ENCODE data around the gene LAMTOR5. TPM values are rescaled to one million over a fixed set of nuclear protein-coding genes. Genes with fewer than 3 reads are reported as not detected.
"Not testable (repeated sequence)": the region's sequence is repeated elsewhere in the genome, so short reads cannot be mapped to it uniquely, and the experiment has no call there.

The LAMTOR5 gene
- 100 to 1,000 TPM in 1 of 2 donors, 10 to 100 TPM in 1; 89.2 to 101 TPM for total RNA-seq

DNA sequence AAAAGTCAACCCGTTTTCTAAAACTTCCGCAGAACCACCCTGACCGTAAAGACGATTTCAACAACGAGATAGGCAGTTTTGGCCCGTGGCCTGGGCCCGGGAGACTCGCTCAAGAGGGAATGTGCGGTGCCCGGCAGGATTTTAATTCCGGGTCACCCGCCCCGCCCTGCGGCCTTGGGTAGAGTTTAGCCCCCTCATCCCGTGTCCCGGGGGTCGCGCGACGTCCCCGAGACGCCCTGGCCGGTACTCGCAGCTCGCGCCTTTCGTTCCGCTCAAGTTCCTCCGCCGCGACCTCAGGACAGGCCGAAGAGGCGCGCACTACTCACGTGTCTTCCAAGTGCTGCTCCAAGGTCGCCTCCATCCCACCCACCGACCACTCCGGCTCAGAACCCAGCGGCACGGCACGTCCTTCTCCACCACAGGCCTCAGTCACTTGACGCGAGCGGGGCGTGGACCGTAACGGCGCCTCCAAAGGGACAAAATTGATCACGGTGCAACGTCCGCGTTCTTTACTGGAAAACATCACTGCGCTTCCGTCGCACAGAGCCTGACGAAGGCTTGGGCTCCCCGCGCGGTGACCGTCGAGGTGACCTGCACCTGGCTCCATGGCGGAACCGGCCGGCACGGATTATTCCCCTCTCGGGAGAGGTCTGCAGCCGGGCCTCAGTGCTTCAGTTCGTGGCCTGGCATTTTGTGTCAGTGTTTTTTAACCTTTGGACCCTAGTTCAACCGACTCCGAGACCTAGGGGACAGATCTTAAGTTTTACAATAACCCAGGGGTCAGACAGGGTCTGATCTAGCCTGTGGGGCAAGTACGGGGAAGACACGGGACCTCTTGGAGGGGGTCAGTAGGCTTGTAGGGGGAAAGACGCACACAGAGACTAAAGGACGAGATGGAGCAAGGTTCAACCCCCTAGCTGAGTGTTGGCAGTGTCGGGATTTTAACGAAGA, at the start of gene LAMTOR5:
Gene LAMTOR5, minus strand, starts transcription at position 435 of the 951 bp plus-strand sequence. Its CDS starts 74 bp downstream, at position 361.
- peaks cover 2 to 6% of the 10 kb centered on the region in 2 donors for H3K36me3 Mint-ChIP-seq (ENCODE audit: insufficient read depth in 2 of 2)

DNA sequence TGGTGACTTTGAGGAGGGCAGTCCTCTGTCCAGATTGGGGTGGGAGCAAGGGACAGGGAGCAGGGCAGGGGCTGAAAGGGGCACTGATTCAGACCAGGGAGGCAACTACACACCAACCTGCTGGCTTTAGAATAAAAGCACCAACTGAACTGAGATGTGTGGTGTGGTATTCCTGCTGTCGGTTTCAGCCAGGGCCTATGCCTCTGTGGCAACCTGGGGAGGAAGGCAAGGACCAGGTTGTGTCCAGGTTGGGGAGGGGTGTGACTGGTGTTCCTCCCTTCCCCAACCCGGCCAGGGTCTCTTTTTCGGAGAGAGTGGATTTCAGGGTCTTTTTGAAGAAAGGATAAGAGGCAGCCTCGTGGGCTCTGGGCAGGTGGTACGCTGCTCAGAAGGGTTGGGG, 49.7 kb upstream of the LAMTOR5 start:
- no peaks in the 10 kb centered on the region for H3K4me1 Mint-ChIP-seq (ENCODE audit: low read depth)
- ATAC-seq (replicated peaks in 1 of 2) (no peak), DNase-seq (no peak)
- H3K4me3 Mint-ChIP-seq, result no peak overlapping the region
- no peaks in the 10 kb centered on the region for H3K36me3 Mint-ChIP-seq (ENCODE audit: insufficient read depth in 2 of 2)
- no peaks in the 10 kb centered on the region for H3K9me3 Mint-ChIP-seq
- H3K27me3 Mint-ChIP-seq (ENCODE audit: low read depth), result no peaks in the 10 kb centered on the region
- H3K27ac Mint-ChIP-seq, result no peak overlapping the region

More for the DNA sequence above, at the start of gene LAMTOR5:
- ATAC-seq (replicated peaks in 1 of 2) (peak; percentile 97 to 98), DNase-seq (peak; percentile 92 to 94)
- Mint-ChIP-seq H3K4me3 (peak within 1 kb of the TSS; percentile 97 to 100), H3K27ac (peak within 1 kb of the TSS; percentile 92), H3K9me3 (no peaks in the 10 kb centered on the region), H3K27me3 (ENCODE audit: low read depth) (no peaks in the 10 kb centered on the region), H3K4me1 (ENCODE audit: low read depth) (peaks cover 23% of the 10 kb centered on the region)

DNA sequence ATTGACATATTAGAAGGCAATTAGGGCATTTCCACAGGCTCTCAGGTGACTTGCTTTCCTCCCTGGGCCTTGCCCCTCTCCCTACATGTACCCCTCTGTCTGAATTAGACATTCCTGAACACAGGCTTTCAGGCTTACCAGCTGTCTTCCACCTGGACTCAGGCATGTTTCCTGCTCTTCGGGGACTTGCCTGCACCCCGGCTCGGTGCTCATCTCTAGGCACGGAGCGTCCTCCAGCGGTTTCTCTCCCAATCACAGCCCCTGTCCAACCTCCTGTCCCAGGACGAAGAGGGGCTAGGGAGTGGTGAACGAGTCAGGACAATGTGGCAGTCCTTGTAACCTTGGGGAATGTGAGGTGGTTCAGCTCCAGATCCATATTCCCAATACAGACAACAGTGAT, 47.7 kb upstream of the LAMTOR5 start:
- Mint-ChIP-seq H3K4me3 (no peak overlapping the region), H3K9me3 (no peaks in the 10 kb centered on the region), H3K4me1 (ENCODE audit: low read depth) (no peaks in the 10 kb centered on the region), H3K27ac (no peak overlapping the region), H3K27me3 (ENCODE audit: low read depth) (peaks cover 8% of the 10 kb centered on the region), H3K36me3 (ENCODE audit: insufficient read depth in 2 of 2) (no peaks in the 10 kb centered on the region)
- DNase-seq, result no peak
- ATAC-seq (replicated peaks in 1 of 2), result no peak

DNA sequence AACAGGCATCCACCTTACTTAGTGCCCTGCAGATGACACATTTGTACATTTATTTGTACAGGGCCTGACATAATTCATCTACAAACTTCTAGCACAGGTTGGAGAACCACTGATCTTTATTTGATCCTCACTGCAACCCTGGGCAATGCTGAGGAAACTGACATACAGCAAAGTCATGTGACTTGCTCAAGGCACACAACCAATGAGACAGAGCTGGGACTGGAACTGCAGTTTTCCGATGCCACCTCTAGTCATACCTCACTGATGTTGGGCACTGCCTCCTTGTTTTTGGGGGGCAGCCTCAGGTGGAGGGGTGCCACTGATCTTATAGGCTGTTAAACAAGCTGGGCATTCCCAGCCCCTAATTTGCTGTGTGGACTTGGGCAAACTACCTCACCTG, 46.8 kb upstream of the LAMTOR5 start:
- H3K27me3 Mint-ChIP-seq (ENCODE audit: low read depth), result peaks cover 8% of the 10 kb centered on the region
- no peak for DNase-seq
- no peaks in the 10 kb centered on the region for H3K9me3 Mint-ChIP-seq
- no peak overlapping the region for H3K4me3 Mint-ChIP-seq
- ATAC-seq (replicated peaks in 1 of 2), result no peak
- no peak overlapping the region for H3K27ac Mint-ChIP-seq
- H3K36me3 Mint-ChIP-seq (ENCODE audit: insufficient read depth in 2 of 2), result no peaks in the 10 kb centered on the region
- no peaks in the 10 kb centered on the region for H3K4me1 Mint-ChIP-seq (ENCODE audit: low read depth)

DNA sequence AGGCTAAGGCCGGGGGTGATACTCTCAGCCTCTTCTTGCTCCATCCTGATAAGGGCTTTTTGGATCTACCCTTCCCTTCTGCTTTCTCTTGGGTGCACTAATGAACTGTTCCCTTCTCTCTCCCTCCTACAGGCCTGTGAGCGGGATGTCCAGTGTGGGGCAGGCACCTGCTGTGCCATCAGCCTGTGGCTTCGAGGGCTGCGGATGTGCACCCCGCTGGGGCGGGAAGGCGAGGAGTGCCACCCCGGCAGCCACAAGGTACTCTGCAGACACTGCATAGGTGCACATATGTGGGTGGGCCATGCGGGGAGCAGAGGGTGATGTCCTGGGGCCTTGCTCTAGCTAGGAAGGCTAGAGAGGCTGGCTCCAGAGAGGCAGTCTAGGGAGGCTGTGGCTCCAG, 46.3 kb upstream of the LAMTOR5 start:
- H3K4me3 Mint-ChIP-seq, result no peak overlapping the region
- no peaks in the 10 kb centered on the region for H3K9me3 Mint-ChIP-seq
- DNase-seq (no peak), ATAC-seq (replicated peaks in 1 of 2) (no peak)
- peaks cover 12% of the 10 kb centered on the region for H3K27me3 Mint-ChIP-seq (ENCODE audit: low read depth)
- no peaks in the 10 kb centered on the region for H3K36me3 Mint-ChIP-seq (ENCODE audit: insufficient read depth in 2 of 2)
- no peaks in the 10 kb centered on the region for H3K4me1 Mint-ChIP-seq (ENCODE audit: low read depth)
- no peak overlapping the region for H3K27ac Mint-ChIP-seq

GRCh38 chr1:110452330-110452729, 44.8 kb upstream of the LAMTOR5 start:
- DNase-seq (no peak), ATAC-seq (replicated peaks in 1 of 2) (no peak)
- peaks cover 13% of the 10 kb centered on the region for H3K27me3 Mint-ChIP-seq (ENCODE audit: low read depth)
- H3K27ac Mint-ChIP-seq, result no peak overlapping the region
- H3K4me1 Mint-ChIP-seq (ENCODE audit: low read depth), result no peaks in the 10 kb centered on the region
- H3K9me3 Mint-ChIP-seq, result no peaks in the 10 kb centered on the region
- no peak overlapping the region for H3K4me3 Mint-ChIP-seq
- no peaks in the 10 kb centered on the region for H3K36me3 Mint-ChIP-seq (ENCODE audit: insufficient read depth in 2 of 2)

- H3K27ac Mint-ChIP-seq, result no peak within 1 kb of the TSS
Measured at GRCh38 chr1:110450929-110451328, 43.4 kb upstream of the LAMTOR5 start, which contains the start of gene PROK1. Gene PROK1 (plus strand): TSS chr1:110451149. CDS start chr1:110451217, 68 bp downstream.

GRCh38 chr1:110449661-110450651, 42.5 kb upstream of the LAMTOR5 start:
- Mint-ChIP-seq H3K27me3 (ENCODE audit: low read depth) (peaks cover 13% of the 10 kb centered on the region), H3K36me3 (ENCODE audit: insufficient read depth in 2 of 2) (no peaks in the 10 kb centered on the region), H3K27ac (no peak overlapping the region), H3K4me3 (no peak overlapping the region), H3K9me3 (no peaks in the 10 kb centered on the region), H3K4me1 (ENCODE audit: low read depth) (no peaks in the 10 kb centered on the region)
- no peak for DNase-seq
- no peak for ATAC-seq (replicated peaks in 1 of 2)

More at GRCh38 chr1:110450929-110451328, 43.4 kb upstream of the LAMTOR5 start, which contains the start of gene PROK1:
- Mint-ChIP-seq H3K9me3 (no peaks in the 10 kb centered on the region), H3K27me3 (ENCODE audit: low read depth) (peaks cover 13% of the 10 kb centered on the region), H3K4me1 (ENCODE audit: low read depth) (no peaks in the 10 kb centered on the region), H3K4me3 (no peak within 1 kb of the TSS), H3K36me3 (ENCODE audit: insufficient read depth in 2 of 2) (no peaks in the 10 kb centered on the region)
- no peak for DNase-seq
- ATAC-seq (replicated peaks in 1 of 2), result no peak

DNA sequence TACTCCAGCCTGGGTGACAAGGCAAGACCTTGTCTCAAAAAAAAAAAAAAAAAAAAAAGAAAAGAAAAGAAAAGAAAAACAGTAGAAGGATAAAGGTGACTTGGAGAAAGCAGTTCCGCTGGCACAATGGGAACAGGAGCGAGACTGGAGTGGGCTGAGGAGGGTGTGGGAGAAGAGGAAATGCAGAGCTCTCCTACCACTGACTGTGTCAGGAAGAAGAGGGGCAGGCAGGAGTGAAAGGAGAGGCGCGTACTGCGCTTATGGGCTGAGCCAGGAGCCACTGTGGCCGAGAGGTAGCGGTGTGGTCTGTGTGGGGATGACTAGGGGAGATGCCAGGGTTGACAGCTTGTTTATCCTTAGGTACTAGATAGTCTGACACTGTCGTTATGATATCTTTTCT, 37.1 kb upstream of the LAMTOR5 start:
- ATAC-seq (replicated peaks in 1 of 2), result no peak
- H3K27ac Mint-ChIP-seq, result no peak overlapping the region

DNA sequence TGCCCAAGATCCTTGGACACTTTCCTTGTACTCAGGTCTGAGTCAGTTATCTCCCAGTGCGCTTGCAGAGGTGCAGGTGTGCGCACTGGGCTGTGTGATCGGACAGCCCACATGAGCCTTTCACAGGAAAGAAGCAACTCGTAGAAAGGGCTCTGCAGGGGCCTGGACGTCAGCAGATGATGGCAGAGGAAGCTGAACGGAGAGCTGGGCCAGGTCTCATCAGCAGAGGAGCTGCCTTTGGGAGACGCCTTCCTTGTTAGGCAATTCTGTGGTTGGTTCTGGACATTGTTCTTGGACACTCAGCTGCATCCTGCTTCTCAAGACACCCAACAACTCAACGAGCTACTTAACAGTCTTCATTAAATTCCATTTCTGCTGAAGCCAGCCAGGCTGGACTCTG, 36.0 kb upstream of the LAMTOR5 start:
- no peak for ATAC-seq (replicated peaks in 1 of 2)
- Mint-ChIP-seq H3K27ac (no peak overlapping the region), H3K4me3 (no peak overlapping the region), H3K27me3 (ENCODE audit: low read depth) (peaks cover 7% of the 10 kb centered on the region), H3K36me3 (ENCODE audit: insufficient read depth in 2 of 2) (no peaks in the 10 kb centered on the region), H3K4me1 (ENCODE audit: low read depth) (no peaks in the 10 kb centered on the region), H3K9me3 (no peaks in the 10 kb centered on the region)
- DNase-seq, result no peak

More for the DNA sequence above, 37.1 kb upstream of the LAMTOR5 start:
- DNase-seq, result no peak
- Mint-ChIP-seq H3K9me3 (no peaks in the 10 kb centered on the region), H3K4me3 (no peak overlapping the region), H3K4me1 (ENCODE audit: low read depth) (no peaks in the 10 kb centered on the region), H3K27me3 (ENCODE audit: low read depth) (peaks cover 12% of the 10 kb centered on the region), H3K36me3 (ENCODE audit: insufficient read depth in 2 of 2) (no peaks in the 10 kb centered on the region)

DNA sequence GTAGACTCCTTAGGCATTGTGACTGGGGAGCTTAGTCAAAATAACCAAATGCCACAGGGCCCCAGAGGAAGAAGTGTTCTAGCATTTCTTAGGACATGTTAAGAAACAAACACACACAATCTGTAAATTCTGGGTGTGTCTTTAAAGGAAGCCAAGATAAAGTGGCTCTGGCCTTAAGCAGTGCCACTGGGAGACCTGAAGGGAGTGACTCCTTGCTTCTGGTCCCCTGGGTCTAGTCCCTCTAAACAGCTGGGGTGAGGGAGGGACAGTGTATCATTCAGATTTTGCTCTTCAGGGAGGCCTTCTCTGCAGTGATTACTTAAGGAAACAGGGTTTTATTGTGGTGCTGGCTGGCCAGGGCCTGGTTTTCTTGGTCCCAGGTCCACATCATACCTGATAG, 34.4 kb upstream of the LAMTOR5 start:
- DNase-seq (no peak), ATAC-seq (replicated peaks in 1 of 2) (no peak)
- no peak overlapping the region for H3K27ac Mint-ChIP-seq
- no peaks in the 10 kb centered on the region for H3K4me1 Mint-ChIP-seq (ENCODE audit: low read depth)
- no peaks in the 10 kb centered on the region for H3K36me3 Mint-ChIP-seq (ENCODE audit: insufficient read depth in 2 of 2)
- peaks cover 7% of the 10 kb centered on the region for H3K27me3 Mint-ChIP-seq (ENCODE audit: low read depth)
- H3K9me3 Mint-ChIP-seq, result no peaks in the 10 kb centered on the region
- no peak overlapping the region for H3K4me3 Mint-ChIP-seq

DNA sequence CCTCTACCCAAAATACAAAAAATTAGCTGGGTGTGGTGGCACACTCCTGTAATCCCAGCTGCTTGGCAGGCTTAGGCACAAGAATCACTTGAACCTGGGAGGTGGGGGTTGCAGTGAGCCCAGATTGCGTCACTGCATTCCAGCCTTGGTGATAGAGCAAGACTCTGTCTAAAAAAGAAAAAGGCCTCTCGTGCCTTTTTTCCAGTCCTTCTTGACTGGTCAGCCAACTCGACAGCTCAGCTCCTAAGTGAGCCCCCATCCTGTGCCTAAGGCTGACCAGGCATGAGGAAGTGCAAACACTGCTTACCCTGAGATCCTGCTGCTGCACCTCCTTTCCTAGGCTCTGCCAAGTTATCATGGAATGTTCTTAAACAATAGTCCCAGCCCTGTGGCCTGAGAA, 33.4 kb upstream of the LAMTOR5 start:
- Mint-ChIP-seq H3K4me1 (ENCODE audit: low read depth) (no peaks in the 10 kb centered on the region), H3K4me3 (no peak overlapping the region), H3K27ac (no peak overlapping the region), H3K9me3 (no peaks in the 10 kb centered on the region), H3K27me3 (ENCODE audit: low read depth) (peaks cover 7% of the 10 kb centered on the region), H3K36me3 (ENCODE audit: insufficient read depth in 2 of 2) (no peaks in the 10 kb centered on the region)
- DNase-seq (no peak), ATAC-seq (replicated peaks in 1 of 2) (no peak)

- not testable (repeated sequence) for ATAC-seq (replicated peaks in 1 of 2); H3K27me3 Mint-ChIP-seq (ENCODE audit: low read depth); DNase-seq
Measured at GRCh38 chr1:110439873-110440272, 32.4 kb upstream of the LAMTOR5 start.

More at GRCh38 chr1:110439873-110440272, 32.4 kb upstream of the LAMTOR5 start:
- not testable (repeated sequence) for H3K4me3 Mint-ChIP-seq; H3K4me1 Mint-ChIP-seq (ENCODE audit: low read depth); H3K9me3 Mint-ChIP-seq; H3K36me3 Mint-ChIP-seq (ENCODE audit: insufficient read depth in 2 of 2); H3K27ac Mint-ChIP-seq
